ENCODE measurements around the gene SOD3.

Gene SOD3

GRCh38 chr4:24801136-24801855 is 5.9 kb downstream of the SOD3 start:
- no peak for DNase-seq (ENCODE audit: low spot score)

- DNase-seq (ENCODE audit: low spot score), result peak; percentile 43
These were observed 7.3 kb downstream of the SOD3 start for GRCh38 chr4:24802648-24803047.

GRCh38 chr4:24805067-24805466 is 9.7 kb downstream of the SOD3 start:
- no peak for DNase-seq (ENCODE audit: low spot score)

GRCh38 chr4:24805566-24805965 is 10.2 kb downstream of the SOD3 start:
- DNase-seq (ENCODE audit: low spot score), result no peak

- no peak for DNase-seq (ENCODE audit: low spot score)
These were observed 11.0 kb downstream of the SOD3 start for GRCh38 chr4:24806206-24806990.

- DNase-seq (ENCODE audit: low spot score), result no peak
These were observed 12.2 kb downstream of the SOD3 start for GRCh38 chr4:24807611-24808010.

GRCh38 chr4:24808261-24808660 is 12.9 kb downstream of the SOD3 start:
- no peak for DNase-seq (ENCODE audit: low spot score)

- no peak for DNase-seq (ENCODE audit: low spot score)
These were observed 13.6 kb downstream of the SOD3 start for GRCh38 chr4:24808955-24809354.

- DNase-seq (ENCODE audit: low spot score), result no peak
These were observed 14.0 kb downstream of the SOD3 start for GRCh38 chr4:24809376-24809775.

GRCh38 chr4:24809815-24810405 is 14.5 kb downstream of the SOD3 start:
- DNase-seq (ENCODE audit: low spot score), result no peak

- no peak for DNase-seq (ENCODE audit: low spot score)
These were observed 15.7 kb downstream of the SOD3 start for GRCh38 chr4:24810871-24811631.

GRCh38 chr4:24813732-24814131 is 18.4 kb downstream of the SOD3 start:
- DNase-seq (ENCODE audit: low spot score), result no peak

- DNase-seq (ENCODE audit: low spot score), result no peak
These were observed 21.4 kb downstream of the SOD3 start for GRCh38 chr4:24816797-24817196.

GRCh38 chr4:24820541-24820940 is 25.2 kb downstream of the SOD3 start:
- DNase-seq (ENCODE audit: low spot score), result no peak

- no peak for DNase-seq (ENCODE audit: low spot score)
These were observed 29.3 kb downstream of the SOD3 start for GRCh38 chr4:24824720-24825119.

GRCh38 chr4:24831637-24832036 is 36.3 kb downstream of the SOD3 start:
- no peak for DNase-seq (ENCODE audit: low spot score)

- no peak for DNase-seq (ENCODE audit: low spot score)
These were observed 40.3 kb downstream of the SOD3 start for GRCh38 chr4:24835696-24836095.

GRCh38 chr4:24836661-24837242 is 41.4 kb downstream of the SOD3 start:
- no peak for DNase-seq (ENCODE audit: low spot score)

- DNase-seq (ENCODE audit: low spot score), result no peak
These were observed 42.0 kb downstream of the SOD3 start for GRCh38 chr4:24837336-24837735.

- no peak for DNase-seq (ENCODE audit: low spot score)
These were observed 42.4 kb downstream of the SOD3 start for GRCh38 chr4:24837781-24838180.

GRCh38 chr4:24840362-24840761 is 45.0 kb downstream of the SOD3 start:
- DNase-seq (ENCODE audit: low spot score), result no peak
